PC-9 (cell line): ENCODE measurements around the gene PTPRD. TPM values are rescaled to one million over a fixed set of nuclear protein-coding genes. Genes with fewer than 3 reads are reported as not detected.

Source experiments
- BruUV-seq: library from RNA; stranded (reverse); fragments of 400-500 nt; replicated peaks from 2 replicates; lab custom pipeline; 2021; lab: Mats Ljungman, UMichigan
- CTCF ChIA-PET: fragments of 300-600 bp; sonication (Branson Sonifier 250); formaldehyde crosslinking; loops from one replicate; lab custom pipeline; 2022; ENCODE audit warnings: antibody characterized with exemption; lab: Charles Lee
- POLR2A ChIA-PET: fragments of 300-600 bp; sonication (Branson Sonifier 250); formaldehyde crosslinking; loops from one replicate; lab custom pipeline; 2022; ENCODE audit warnings: antibody characterized with exemption; ENCODE audit not compliant: unreplicated experiment; lab: Charles Lee
- DNase-seq, 2 experiments: peaks; one replicate each; pipeline versions ENCODE4 v3.0.0 to v3.0.0-alpha.2; 2015 to 2022; ENCODE audit warnings: mixed read lengths in 1 of 2
- H2AFZ ChIP-seq: fragments of 200-600 bp; sonication (generic); 2 replicates; pipeline ENCODE4 v1.8.1; 2017; ENCODE audit warnings: antibody characterized with exemption
- H3F3A ChIP-seq: fragments of 200-600 bp; sonication (generic); 2 replicates; pipeline ENCODE4 v1.8.1; 2017; ENCODE audit warnings: antibody characterized with exemption, mild to moderate bottlenecking, low read depth; ENCODE audit not compliant: insufficient read depth
- H3K27ac ChIP-seq: fragments of 200-600 bp; sonication (generic); 2 replicates; pipeline ENCODE4 v1.6.1; 2016; ENCODE audit warnings: mixed run types
- H3K27me3 ChIP-seq: fragments of 200-600 bp; sonication (generic); 2 replicates; pipeline ENCODE4 v1.6.1; 2016; ENCODE audit warnings: low read depth, mixed run types; ENCODE audit not compliant: insufficient read depth
- H3K36me3 ChIP-seq: fragments of 200-600 bp; sonication (generic); 2 replicates; pipeline ENCODE4 v1.6.1; 2016; ENCODE audit warnings: low read depth, mixed run types
- H3K4me1 ChIP-seq: fragments of 200-600 bp; sonication (generic); replicated peaks from 2 replicates; pipeline ENCODE4 v1.6.1; 2016; ENCODE audit warnings: mixed run types; ENCODE audit not compliant: insufficient read depth
- H3K4me2 ChIP-seq: fragments of 200-600 bp; sonication (generic); 2 replicates; pipeline ENCODE4 v1.6.1; 2017; ENCODE audit warnings: mixed run types
- H3K4me3 ChIP-seq: fragments of 200-600 bp; sonication (generic); 2 replicates; pipeline ENCODE4 v1.6.1; 2016; ENCODE audit warnings: mixed run types
- H3K79me2 ChIP-seq: fragments of 200-600 bp; sonication (generic); 2 replicates; pipeline ENCODE4 v1.6.1; 2017; ENCODE audit warnings: low read depth, mixed run types
- H3K9me2 ChIP-seq: fragments of 200-600 bp; sonication (generic); 2 replicates; pipeline ENCODE4 v1.8.1; 2017; ENCODE audit warnings: mild to moderate bottlenecking; ENCODE audit not compliant: insufficient read depth
- H3K9me3 ChIP-seq: fragments of 200-600 bp; sonication (generic); 2 replicates; pipeline ENCODE4 v1.8.1; 2016; ENCODE audit warnings: low read depth; ENCODE audit not compliant: insufficient read depth
- H4K20me1 ChIP-seq: fragments of 200-600 bp; sonication (generic); 2 replicates; pipeline ENCODE4 v1.8.1; 2017; ENCODE audit not compliant: insufficient read depth
- EZH2 ChIP-seq: fragments of 200-600 bp; sonication (generic); IDR thresholded peaks from 2 replicates; pipeline ENCODE4 v1.8.0; 2017; ENCODE audit warnings: antibody characterized with exemption, low read depth
- intact Hi-C: fragments of 100-400 bp; cut with micrococcal nuclease; formaldehyde crosslinking; loops from one replicate; pipeline ENCODE4 v1.10.0; 2022; ENCODE audit not compliant: unreplicated experiment
- total RNA-seq: library from RNA; stranded (reverse); gene quantifications from 2 replicates; pipeline ENCODE4 v1.2.3, GENCODE V29; 2021
- TF ChIP-seq, protein P1 (sequence below): fragments of 200-600 bp; sonication (generic); conservative IDR thresholded peaks from 2 replicates; pipeline ENCODE4 v1.6.1; 2017; ENCODE audit warnings: mixed run types, antibody characterized with exemption, mild to moderate bottlenecking, moderate library complexity

Gene PTPRD
- total RNA-seq, 1 experiment from 2014 or later: not detected

DNA sequence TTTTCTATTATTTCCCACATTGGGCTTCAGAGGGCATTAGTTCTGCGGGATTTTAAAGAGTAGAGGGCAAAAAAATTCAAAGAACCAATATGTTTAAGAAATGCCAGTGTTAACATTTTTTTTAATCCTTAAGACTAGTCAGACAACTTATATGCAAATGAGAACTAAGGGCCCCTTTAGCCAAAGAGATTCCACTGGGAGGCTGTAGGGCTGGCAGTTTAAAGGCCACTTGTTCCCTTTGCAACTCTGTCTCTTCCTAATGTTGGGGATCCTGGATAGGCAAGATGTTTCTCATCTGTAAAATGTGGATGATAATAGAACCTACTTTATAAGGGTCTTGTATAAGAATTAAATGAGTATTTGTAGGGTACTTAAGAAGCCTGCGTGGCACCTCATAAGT lies 1395.9 kb downstream of the PTPRD start:
- H3K4me3 ChIP-seq: no peak overlapping the region
- no peaks in the 10 kb centered on the region for H3K9me2 ChIP-seq
- H3K36me3 ChIP-seq: no peaks in the 10 kb centered on the region
- H3K4me2 ChIP-seq: no peak overlapping the region
- TF ChIP-seq EZH2: no peak
- TF ChIP-seq, protein P1, sequence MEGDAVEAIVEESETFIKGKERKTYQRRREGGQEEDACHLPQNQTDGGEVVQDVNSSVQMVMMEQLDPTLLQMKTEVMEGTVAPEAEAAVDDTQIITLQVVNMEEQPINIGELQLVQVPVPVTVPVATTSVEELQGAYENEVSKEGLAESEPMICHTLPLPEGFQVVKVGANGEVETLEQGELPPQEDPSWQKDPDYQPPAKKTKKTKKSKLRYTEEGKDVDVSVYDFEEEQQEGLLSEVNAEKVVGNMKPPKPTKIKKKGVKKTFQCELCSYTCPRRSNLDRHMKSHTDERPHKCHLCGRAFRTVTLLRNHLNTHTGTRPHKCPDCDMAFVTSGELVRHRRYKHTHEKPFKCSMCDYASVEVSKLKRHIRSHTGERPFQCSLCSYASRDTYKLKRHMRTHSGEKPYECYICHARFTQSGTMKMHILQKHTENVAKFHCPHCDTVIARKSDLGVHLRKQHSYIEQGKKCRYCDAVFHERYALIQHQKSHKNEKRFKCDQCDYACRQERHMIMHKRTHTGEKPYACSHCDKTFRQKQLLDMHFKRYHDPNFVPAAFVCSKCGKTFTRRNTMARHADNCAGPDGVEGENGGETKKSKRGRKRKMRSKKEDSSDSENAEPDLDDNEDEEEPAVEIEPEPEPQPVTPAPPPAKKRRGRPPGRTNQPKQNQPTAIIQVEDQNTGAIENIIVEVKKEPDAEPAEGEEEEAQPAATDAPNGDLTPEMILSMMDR: no peak
- BruUV-seq: no TSS peak
- H3K9me3 ChIP-seq: no peaks in the 10 kb centered on the region
- H2AFZ ChIP-seq: no peak overlapping the region
- H3K27me3 ChIP-seq: no peaks in the 10 kb centered on the region
- no peak for DNase-seq
- H3K27ac ChIP-seq: no peak overlapping the region
- CTCF ChIA-PET: no interaction called here
- no peaks in the 10 kb centered on the region for H4K20me1 ChIP-seq
- no peaks in the 10 kb centered on the region for H3K79me2 ChIP-seq
- intact Hi-C loops: no loop called here
- no peaks in the 10 kb centered on the region for H3K4me1 ChIP-seq
- H3F3A ChIP-seq: no peaks in the 10 kb centered on the region
- POLR2A ChIA-PET: no interaction called here

DNA sequence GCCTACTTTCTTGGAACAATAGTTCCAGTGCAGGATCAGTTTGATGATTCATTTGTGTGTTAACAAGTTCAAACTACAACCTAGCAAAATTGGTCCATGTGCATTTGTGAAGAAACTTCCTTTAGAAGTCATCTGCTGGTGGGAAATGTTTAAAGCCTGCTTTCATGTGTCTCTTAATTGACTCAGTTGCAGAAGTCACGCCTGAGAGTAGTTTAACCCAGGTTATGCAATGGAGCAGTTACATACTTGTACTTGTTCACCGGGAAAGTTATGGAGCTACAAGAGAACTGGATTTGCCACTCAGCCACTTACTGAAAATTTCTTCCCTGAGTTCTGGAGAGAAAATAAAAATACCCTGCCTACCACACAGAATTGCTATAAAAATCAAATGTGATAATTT lies 1397.8 kb downstream of the PTPRD start:
- Histone ChIP-seq H3F3A (no peaks in the 10 kb centered on the region), H3K79me2 (no peaks in the 10 kb centered on the region), H3K27ac (no peak overlapping the region), H3K36me3 (no peaks in the 10 kb centered on the region), H3K4me2 (no peak overlapping the region), H4K20me1 (no peaks in the 10 kb centered on the region), H3K9me3 (no peaks in the 10 kb centered on the region), H3K27me3 (no peaks in the 10 kb centered on the region), H2AFZ (no peak overlapping the region), H3K4me3 (no peak overlapping the region), H3K4me1 (no peaks in the 10 kb centered on the region), H3K9me2 (no peaks in the 10 kb centered on the region)
- ChIA-PET CTCF (no interaction called here), POLR2A (no interaction called here)
- TF ChIP-seq, protein P1: no peak
- no peak for TF ChIP-seq EZH2
- intact Hi-C loops: no loop called here
- BruUV-seq: no TSS peak
- no peak for DNase-seq

DNA sequence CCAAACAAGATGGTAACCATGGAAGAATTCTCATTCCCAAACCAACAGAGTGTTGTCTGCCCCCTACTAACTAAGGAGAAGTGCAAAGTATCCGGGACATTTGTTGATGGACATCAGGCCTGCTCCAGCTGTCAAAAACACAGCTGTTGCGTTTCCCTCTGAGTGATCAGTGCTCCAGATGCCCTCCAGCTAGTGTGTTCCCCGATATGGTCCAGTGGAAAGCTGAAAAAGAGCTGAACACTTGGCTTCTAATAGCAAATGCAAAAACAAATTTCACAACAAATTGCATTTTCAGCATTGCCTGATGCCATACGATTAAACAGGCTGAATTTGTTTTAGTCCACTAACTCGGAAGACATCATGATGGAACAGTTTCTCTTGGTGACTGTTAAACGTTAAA lies 1398.7 kb downstream of the PTPRD start:
- Histone ChIP-seq H3K4me1 (no peaks in the 10 kb centered on the region), H3K27ac (no peak overlapping the region), H3F3A (no peaks in the 10 kb centered on the region), H4K20me1 (no peaks in the 10 kb centered on the region), H2AFZ (no peak overlapping the region), H3K9me3 (no peaks in the 10 kb centered on the region), H3K4me2 (no peak overlapping the region), H3K27me3 (no peaks in the 10 kb centered on the region), H3K4me3 (no peak overlapping the region), H3K9me2 (no peaks in the 10 kb centered on the region), H3K36me3 (no peaks in the 10 kb centered on the region), H3K79me2 (no peaks in the 10 kb centered on the region)
- ChIA-PET CTCF (no interaction called here), POLR2A (no interaction called here)
- intact Hi-C loops: no loop called here
- TF ChIP-seq, protein P1: no peak
- TF ChIP-seq EZH2: no peak
- no TSS peak for BruUV-seq
- DNase-seq: no peak
